BE2C (cell line): ENCODE results near the gene MGLL.

Experiments used
- DNase-seq: peaks from one replicate; pipeline ENCODE4 v3.0.0-alpha.2; 2020
- H3K27me3 ChIP-seq: fragments of 250-450 bp; sonication (Bioruptor Pico); 2 replicates; pipeline ENCODE4 v1.5.1; 2020; ENCODE audit warnings: mild to moderate bottlenecking
- H3K36me3 ChIP-seq: fragments of 250-450 bp; sonication (Bioruptor Pico); 2 replicates; pipeline ENCODE4 v1.5.1; 2020; ENCODE audit warnings: mild to moderate bottlenecking
- H3K4me1 ChIP-seq: fragments of 250-450 bp; sonication (Bioruptor Pico); 2 replicates; pipeline ENCODE4 v1.5.1; 2020
- H3K4me3 ChIP-seq: 2 replicates; pipeline ENCODE4 v1.5.1; 2011; ENCODE audit warnings: low read depth, low read length
- H3K9me3 ChIP-seq: fragments of 250-450 bp; sonication (Bioruptor Pico); 2 replicates; pipeline ENCODE4 v1.5.1; 2020
- CTCF ChIP-seq: IDR thresholded peaks from 2 replicates; pipeline ENCODE4 v1.5.1; 2012; ENCODE audit warnings: mild to moderate bottlenecking, low read depth, low read length

MGLL gene

GRCh38 chr3:127805026-127805753 is 17.1 kb downstream of the MGLL start:
- Histone ChIP-seq H3K27me3 (no peaks in the 10 kb centered on the region), H3K36me3 (no peaks in the 10 kb centered on the region), H3K4me3 (no peak overlapping the region), H3K4me1 (no peaks in the 10 kb centered on the region), H3K9me3 (no peaks in the 10 kb centered on the region)
- no peak for DNase-seq
- no peak for TF ChIP-seq CTCF

DNA sequence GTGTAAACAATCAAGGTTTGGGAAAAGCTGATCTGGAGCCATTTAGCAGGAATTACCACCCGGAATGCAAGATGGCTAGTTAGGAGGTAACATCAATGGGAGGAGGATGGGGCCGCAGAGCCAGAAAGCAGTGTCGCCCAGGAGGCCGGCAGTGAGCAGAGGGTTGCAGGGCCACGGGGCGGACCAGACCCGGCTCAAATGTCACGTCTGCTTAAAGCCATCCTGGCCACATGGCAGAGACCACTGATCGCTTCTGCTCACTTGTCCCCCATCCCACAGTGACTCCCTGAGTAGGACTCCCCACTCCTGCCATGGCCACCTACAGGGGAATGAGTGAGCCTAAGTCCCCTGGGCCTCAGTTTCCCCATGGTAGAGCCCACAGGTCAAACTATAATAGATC is 18.2 kb downstream of the MGLL start:
- no peak overlapping the region for H3K4me3 ChIP-seq
- no peaks in the 10 kb centered on the region for H3K36me3 ChIP-seq
- H3K4me1 ChIP-seq = no peaks in the 10 kb centered on the region
- H3K27me3 ChIP-seq = no peaks in the 10 kb centered on the region
- no peaks in the 10 kb centered on the region for H3K9me3 ChIP-seq
- no peak for DNase-seq
- no peak for TF ChIP-seq CTCF

DNA sequence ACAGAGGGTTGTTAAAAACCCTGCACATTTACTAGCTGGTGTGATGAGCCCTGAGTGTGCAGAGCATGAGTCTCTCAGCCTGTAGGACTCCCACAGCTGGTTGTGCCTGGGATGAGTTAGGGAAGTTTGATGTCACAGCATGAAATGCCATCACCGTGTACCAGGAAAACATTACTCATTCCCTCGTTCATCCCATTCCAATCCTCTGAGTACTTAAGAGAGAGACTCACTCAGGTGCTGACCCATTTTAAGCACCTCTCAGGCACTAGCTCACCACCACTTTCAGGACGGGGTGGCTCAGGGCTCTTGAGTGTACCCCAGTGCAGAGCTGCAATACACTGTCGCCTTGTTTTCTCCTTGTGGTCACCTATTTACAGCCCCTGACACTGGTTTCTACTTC is 18.7 kb downstream of the MGLL start:
- TF ChIP-seq CTCF = no peak
- Histone ChIP-seq H3K36me3 (no peaks in the 10 kb centered on the region), H3K27me3 (no peaks in the 10 kb centered on the region), H3K9me3 (no peaks in the 10 kb centered on the region), H3K4me1 (no peaks in the 10 kb centered on the region), H3K4me3 (no peak overlapping the region)
- DNase-seq = no peak

DNA sequence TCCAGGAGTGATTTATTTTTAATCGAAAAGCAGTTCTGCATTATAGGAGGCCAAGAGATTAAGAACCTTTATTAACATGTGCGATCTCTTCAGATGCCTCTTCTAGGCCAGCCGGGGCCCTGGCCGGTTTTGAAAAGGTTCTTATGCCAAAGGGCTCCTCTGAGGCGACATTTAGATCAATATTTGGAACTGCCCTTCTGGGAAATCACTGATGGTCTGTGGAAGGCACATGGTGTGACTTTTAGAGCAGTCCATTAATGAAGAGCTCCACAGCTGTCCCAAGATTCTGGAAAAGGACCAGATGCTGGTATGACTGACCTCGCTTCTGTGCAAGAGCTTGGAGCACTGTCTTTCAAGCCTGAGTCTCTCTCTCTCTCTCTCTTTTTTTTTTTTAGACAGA is 19.7 kb downstream of the MGLL start:
- no peaks in the 10 kb centered on the region for H3K27me3 ChIP-seq
- no peak for TF ChIP-seq CTCF
- no peaks in the 10 kb centered on the region for H3K36me3 ChIP-seq
- no peaks in the 10 kb centered on the region for H3K9me3 ChIP-seq
- no peak for DNase-seq
- no peak overlapping the region for H3K4me3 ChIP-seq
- H3K4me1 ChIP-seq = no peaks in the 10 kb centered on the region

DNA sequence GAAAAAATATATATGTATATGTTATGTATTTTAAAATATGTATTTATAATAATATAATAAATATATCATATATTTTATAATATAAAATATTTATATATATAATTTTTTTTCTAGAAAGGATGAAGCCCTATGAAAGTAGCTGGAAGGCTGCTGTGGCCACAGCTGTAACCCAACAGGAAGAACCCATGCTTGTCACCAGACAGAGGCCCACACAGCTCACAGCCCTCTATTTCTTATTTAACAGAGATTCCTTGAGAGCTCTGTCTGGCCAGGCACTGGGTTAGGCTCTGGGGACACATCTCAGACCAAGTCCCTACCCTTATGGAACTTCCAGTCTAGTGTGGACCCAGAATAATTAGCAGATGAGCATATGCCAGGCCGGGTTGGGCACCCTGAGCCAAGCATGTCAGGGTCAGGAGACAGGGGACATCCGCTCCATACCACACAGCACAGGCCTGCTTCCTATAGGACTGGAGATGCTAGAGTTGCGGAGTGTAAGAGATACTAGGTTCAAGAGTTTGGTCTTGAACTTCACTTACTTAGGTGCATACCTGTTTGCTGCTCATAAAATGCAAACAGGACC is 20.5 kb downstream of the MGLL start:
- Histone ChIP-seq H3K9me3 (no peaks in the 10 kb centered on the region), H3K27me3 (no peaks in the 10 kb centered on the region), H3K4me1 (no peaks in the 10 kb centered on the region), H3K36me3 (no peaks in the 10 kb centered on the region), H3K4me3 (no peak overlapping the region)
- no peak for TF ChIP-seq CTCF
- no peak for DNase-seq

GRCh38 chr3:127800508-127800907 is 21.8 kb downstream of the MGLL start:
- H3K4me3 ChIP-seq = no peak overlapping the region
- no peak for TF ChIP-seq CTCF
- DNase-seq = no peak

More at GRCh38 chr3:127800508-127800907, 21.8 kb downstream of the MGLL start:
- Histone ChIP-seq H3K9me3 (no peaks in the 10 kb centered on the region), H3K27me3 (no peaks in the 10 kb centered on the region), H3K4me1 (peaks cover 8% of the 10 kb centered on the region), H3K36me3 (no peaks in the 10 kb centered on the region)
